Spinal cord (tissue), 10 donors: ENCODE data around the gene TCF7L2. TPM values are rescaled to one million over a fixed set of nuclear protein-coding genes. Genes with fewer than 3 reads are reported as not detected.

ENCODE experiments used
- DNase-seq, 6 donors: peaks; one replicate each; pipeline versions ENCODE4 v3.0.0 to v3.0.0-alpha.2; 2013 to 2015; ENCODE audit warnings: low spot score in 6 of 6, low read depth in 4 of 6
- H3K27ac ChIP-seq: one replicate; pipeline ENCODE4 v1.5.1; 2013; ENCODE audit warnings: low read depth, low read length, control low read depth
- H3K27me3 ChIP-seq: one replicate; pipeline ENCODE4 v1.6.1; 2013; ENCODE audit warnings: low read length; ENCODE audit not compliant: control insufficient read depth, insufficient read depth
- H3K36me3 ChIP-seq: one replicate; pipeline ENCODE4 v1.6.1; 2013; ENCODE audit warnings: low read length; ENCODE audit not compliant: control insufficient read depth, insufficient read depth
- H3K4me1 ChIP-seq: one replicate; pipeline ENCODE4 v1.6.1; 2013; ENCODE audit warnings: low read length; ENCODE audit not compliant: control insufficient read depth, insufficient read depth
- H3K4me3 ChIP-seq: one replicate; pipeline ENCODE4 v1.5.1; 2013; ENCODE audit warnings: low read depth, low read length, control low read depth
- H3K9me3 ChIP-seq: one replicate; pipeline ENCODE4 v1.6.1; 2013; ENCODE audit warnings: low read length; ENCODE audit not compliant: control insufficient read depth, insufficient read depth
- WGBS: methylation state at CpG from one replicate; pipeline ENCODE4 v1.1.5; 2013; ENCODE audit warnings: missing lambda C conversion rate; ENCODE audit not compliant: insufficient coverage; 5-methylcytosine and 5-hydroxymethylcytosine counted together
- polyA plus RNA-seq, 2 donors: library from polyadenylated mRNA; unstranded; fragments of 120-200 nt; gene quantifications; one replicate each; pipeline ENCODE4 v1.2.1, GENCODE V29; 2013; ENCODE audit not compliant: insufficient read length in 2 of 2
- total RNA-seq, 2 donors: library from RNA; depleted of rRNA in 1 of 2; stranded (reverse); fragments of 120-200 nt in 1 of 2; fragments of >200 nt in 1 of 2; gene quantifications; one replicate each; pipeline versions ENCODE4 v1.2.3 to v1.2.4, GENCODE V29; 2013 to 2014
- donor health status: healthy.

Gene TCF7L2
- total and polyA plus RNA-seq, 4 donors = 12.9 to 75.5 (median 36.6) TPM

DNA sequence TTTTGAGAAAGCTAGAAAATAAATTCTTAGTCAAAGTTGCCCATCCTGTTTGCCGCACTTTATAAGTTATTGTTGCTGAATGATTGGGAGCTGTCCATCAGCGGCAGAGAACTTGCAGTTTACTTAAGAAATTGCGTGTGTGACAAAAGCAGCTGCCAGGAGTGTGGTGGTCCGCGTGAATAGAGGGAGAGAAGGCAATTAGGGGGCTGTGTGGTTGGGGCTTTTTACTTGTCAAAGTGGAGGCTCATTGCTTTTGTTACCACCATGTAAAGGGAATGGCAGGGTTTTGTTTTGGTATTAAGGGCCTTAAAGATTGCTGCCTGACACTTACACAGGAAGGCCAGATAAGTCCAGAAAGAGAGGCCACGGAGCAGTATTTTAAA is 177.8 kb downstream of the TCF7L2 start:
- Histone ChIP-seq H3K27me3 (peaks cover 60% of the 10 kb centered on the region), H3K27ac (no peak overlapping the region)

DNA sequence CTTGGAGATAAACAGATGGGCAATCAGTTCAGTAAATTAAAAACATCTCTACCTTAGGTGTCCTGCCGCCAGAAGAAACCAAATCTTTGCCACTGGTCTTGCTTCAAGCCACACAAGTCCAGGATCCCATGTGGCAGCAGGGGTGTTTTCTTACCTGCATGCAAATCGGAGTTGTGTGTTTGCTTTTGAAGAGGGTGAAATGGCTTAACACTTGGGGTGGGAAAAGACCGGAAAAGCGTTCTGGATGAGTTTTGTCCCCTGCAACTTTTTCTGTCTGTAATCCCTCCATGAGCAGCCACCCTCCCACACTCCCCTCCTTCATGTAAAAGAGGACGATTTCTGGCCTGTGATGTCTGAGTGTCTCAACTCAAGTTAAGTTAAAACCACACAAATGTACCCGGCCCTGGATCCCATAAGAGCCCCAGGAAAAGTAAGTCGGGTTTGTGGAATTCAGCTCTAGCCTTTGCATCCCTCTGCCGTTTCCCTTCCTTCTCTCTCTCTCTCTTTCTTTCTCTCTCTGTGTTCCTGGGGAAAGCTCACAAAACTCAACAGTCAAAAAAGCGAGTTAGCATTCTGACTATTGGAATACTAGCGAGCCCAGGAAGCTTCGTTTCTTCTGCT is 178.5 kb downstream of the TCF7L2 start:
- Histone ChIP-seq H3K27ac (no peak overlapping the region), H3K4me3 (no peak overlapping the region), H3K9me3 (no peaks in the 10 kb centered on the region), H3K4me1 (peaks cover 15% of the 10 kb centered on the region), H3K27me3 (peaks cover 56% of the 10 kb centered on the region), H3K36me3 (no peaks in the 10 kb centered on the region)
- DNase-seq = no peak
- 65% methylated on average over 5 of the region's 11 CpGs for WGBS

More for the DNA sequence above, 177.8 kb downstream of the TCF7L2 start:
- WGBS = 49% methylated on average over 5 of the region's 6 CpGs
- Histone ChIP-seq H3K4me1 (peaks cover 10% of the 10 kb centered on the region), H3K36me3 (no peaks in the 10 kb centered on the region), H3K4me3 (no peak overlapping the region), H3K9me3 (no peaks in the 10 kb centered on the region)
- DNase-seq = peak in 1 of 6 donors; percentile 39

DNA sequence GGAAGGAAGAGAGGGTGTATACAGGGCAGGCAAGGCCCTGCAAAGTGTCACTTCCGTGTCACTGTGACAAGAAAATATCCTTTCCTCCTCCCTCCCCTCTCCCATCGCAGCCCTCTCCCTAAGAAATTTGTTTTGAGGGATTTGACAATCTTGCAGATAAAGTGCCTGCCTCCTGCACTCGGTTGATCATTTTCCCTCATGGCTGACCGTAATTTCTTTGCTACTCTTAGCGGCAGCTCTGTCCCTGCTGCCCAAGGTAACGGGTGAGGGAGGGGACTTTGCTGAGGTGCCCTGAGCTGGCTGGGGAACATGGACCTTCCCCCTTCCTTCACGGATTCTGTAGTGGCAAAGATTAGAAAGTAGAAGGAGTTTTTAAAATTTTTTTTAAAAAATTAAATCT is 179.1 kb downstream of the TCF7L2 start:
- Histone ChIP-seq H3K36me3 (no peaks in the 10 kb centered on the region), H3K27me3 (peaks cover 53% of the 10 kb centered on the region), H3K27ac (no peak overlapping the region), H3K9me3 (no peaks in the 10 kb centered on the region), H3K4me3 (no peak overlapping the region), H3K4me1 (peaks cover 20% of the 10 kb centered on the region)
- no CpG with 5 or more reads among the region's 7 CpGs for WGBS
- no peak for DNase-seq

DNA sequence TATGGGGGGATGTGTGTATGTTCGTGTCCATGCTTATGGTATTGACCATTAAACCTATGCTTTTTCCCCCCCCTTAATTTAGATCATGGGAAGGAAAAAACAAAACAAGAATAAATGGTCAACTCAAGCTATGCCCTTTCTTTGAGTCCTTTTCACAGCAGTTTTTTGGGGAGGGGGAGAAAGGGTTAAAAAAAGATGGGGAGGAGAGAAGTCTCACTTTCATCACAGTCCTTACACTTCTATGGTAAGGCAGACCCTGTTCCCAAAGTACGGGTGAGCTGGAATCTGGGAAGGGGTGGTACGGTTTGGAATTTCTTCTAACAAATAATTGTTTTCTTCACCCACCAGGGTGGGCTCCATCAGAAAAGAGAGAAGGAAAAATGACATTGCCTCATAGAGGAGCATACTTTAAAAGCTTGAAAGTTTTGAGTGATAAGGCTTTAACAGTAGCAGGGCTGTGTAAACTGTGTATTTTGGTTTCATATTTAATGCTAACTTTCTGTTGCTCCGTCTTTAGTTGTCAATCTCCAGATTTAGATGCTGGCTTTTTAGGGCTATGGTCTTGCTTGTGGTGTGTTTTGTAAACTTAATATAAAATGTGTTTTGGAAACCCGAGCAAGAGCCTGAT is 180.1 kb downstream of the TCF7L2 start:
- Histone ChIP-seq H3K27ac (no peak overlapping the region), H3K4me1 (peaks cover 30% of the 10 kb centered on the region), H3K27me3 (peaks cover 43% of the 10 kb centered on the region), H3K36me3 (no peaks in the 10 kb centered on the region), H3K9me3 (no peaks in the 10 kb centered on the region), H3K4me3 (no peak overlapping the region)
- no peak for DNase-seq
- WGBS = 100% methylated on average over 1 of the region's 5 CpGs

DNA sequence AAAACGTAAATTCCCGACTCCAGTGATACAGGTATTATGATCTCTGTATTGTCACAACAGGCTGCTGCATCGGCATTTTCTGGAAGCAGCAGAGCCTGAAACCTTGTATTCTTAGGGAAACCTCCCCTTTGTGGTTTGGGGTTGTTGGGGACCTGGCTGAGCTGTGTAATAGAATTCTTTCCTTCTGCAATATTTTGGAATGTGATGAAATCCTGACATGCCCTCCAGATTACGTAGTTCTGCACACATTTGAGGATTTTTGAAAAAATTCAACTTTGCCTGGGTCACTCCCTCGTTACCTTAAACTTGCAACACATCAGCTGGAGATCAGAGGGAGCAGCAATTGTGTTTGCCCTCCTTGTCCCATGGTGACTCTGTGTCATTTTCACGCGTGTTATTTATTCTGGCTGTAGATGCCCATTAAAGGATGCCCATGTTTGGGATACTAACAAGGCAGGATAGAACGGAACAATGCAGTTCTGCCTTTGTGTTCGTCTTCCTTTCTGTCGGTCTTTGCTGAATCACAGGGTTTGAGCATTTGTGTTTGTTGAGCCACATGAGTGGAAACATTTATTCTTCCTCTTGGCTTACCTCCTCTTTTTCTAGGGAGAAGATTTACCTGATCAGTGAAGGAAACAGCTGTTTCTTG is 181.7 kb downstream of the TCF7L2 start:
- peaks cover 28% of the 10 kb centered on the region for H3K4me1 ChIP-seq
- DNase-seq = no peak
- no peak overlapping the region for H3K27ac ChIP-seq
- H3K27me3 ChIP-seq = peaks cover 30% of the 10 kb centered on the region
- WGBS = 82% methylated on average over 8 of the region's 10 CpGs
- no peaks in the 10 kb centered on the region for H3K9me3 ChIP-seq
- no peaks in the 10 kb centered on the region for H3K36me3 ChIP-seq
- no peak overlapping the region for H3K4me3 ChIP-seq

DNA sequence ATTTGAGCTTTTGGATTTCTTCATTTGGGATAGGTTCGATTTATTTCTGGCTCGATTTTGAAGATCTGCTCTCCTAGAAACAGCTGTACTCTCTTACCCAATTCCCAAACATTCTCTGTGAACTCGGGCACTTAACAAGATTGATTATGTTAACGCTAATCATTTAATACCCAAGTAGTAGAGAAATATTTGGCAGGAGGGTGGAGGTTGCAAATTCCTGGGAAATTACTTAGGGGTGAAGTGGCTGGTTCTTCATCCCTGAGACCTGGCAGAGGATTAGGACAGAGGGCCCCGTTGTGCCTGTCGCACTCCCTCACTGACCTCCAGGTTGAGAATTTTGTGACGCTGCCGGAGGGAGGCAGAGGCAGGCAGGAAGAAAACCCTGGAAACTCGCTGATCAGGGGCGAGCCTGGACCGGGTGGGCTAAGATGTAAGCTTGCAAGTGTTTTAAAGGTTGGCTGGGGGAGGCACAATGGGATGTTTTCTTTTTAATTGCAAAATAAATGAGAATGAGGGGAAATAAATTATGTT is 182.6 kb downstream of the TCF7L2 start:
- 13% methylated on average over 7 of the region's 11 CpGs for WGBS
- Histone ChIP-seq H3K4me3 (no peak overlapping the region), H3K27ac (no peak overlapping the region), H3K9me3 (no peaks in the 10 kb centered on the region), H3K27me3 (peaks cover 22% of the 10 kb centered on the region), H3K4me1 (peaks cover 28% of the 10 kb centered on the region), H3K36me3 (no peaks in the 10 kb centered on the region)
- DNase-seq = peak in 1 of 6 donors; percentile 45

DNA sequence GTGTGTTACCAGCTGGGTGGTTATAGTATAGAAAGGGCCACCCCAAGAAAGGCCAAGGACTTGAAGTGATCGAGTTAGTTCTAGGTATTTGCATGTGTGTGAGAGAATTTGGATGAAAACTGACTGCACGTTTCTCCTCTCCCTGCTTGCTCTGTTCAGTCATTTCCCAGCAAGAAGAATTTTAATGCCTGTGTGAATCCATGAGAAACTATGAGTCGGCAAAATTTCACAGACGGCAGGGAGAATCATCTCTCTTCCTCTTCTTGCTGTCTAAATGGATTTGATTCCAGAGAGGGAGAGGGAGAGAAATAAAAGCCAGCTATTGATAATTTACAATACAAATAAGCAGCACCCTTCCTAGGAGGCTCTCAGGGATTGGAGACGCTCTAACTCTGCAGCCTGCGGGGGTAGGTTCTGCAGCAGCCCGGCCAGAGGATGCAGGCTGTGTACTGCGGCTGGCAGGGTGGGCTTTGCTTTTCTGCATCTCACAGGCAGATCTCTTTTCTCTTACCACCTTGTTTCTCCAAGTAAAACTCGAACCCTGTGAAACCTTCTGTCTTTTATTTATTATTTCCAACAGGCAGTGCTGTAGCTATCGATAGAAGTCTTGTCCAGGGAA is 183.6 kb downstream of the TCF7L2 start:
- Histone ChIP-seq H3K4me3 (no peak overlapping the region), H3K36me3 (no peaks in the 10 kb centered on the region), H3K27ac (no peak overlapping the region), H3K9me3 (no peaks in the 10 kb centered on the region), H3K27me3 (peaks cover 16% of the 10 kb centered on the region), H3K4me1 (peaks cover 32% of the 10 kb centered on the region)
- peak in 2 of 6 donors; percentile 55 to 63 for DNase-seq
- 68% methylated on average over 5 of the region's 10 CpGs for WGBS

DNA sequence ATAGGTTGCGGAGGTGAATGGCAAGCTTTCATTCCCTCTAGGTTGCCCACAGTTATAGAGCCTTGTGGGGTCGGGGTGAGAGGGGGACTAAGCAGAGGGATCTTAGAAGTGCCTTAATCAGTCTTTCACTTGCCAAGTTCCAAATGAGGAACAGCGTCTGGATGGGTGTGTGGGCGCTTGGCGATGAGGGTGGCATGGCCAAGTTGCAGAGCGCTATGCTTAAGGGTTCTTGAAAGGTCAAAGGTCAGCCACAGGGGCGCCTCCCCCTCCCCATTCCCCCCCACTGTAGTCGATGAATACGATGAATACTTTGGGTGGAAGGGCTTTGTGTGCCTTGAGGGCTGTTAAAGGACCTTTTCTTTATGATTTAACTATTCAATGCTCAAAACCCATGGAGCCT is 185.0 kb downstream of the TCF7L2 start:
- H3K4me1 ChIP-seq = peaks cover 29% of the 10 kb centered on the region
- 37% methylated on average over 5 of the region's 9 CpGs for WGBS
- no peaks in the 10 kb centered on the region for H3K9me3 ChIP-seq
- peaks cover 7% of the 10 kb centered on the region for H3K27me3 ChIP-seq
- H3K36me3 ChIP-seq = no peaks in the 10 kb centered on the region
- H3K27ac ChIP-seq = no peak overlapping the region
- peak in 1 of 6 donors; percentile 55 for DNase-seq
- H3K4me3 ChIP-seq = no peak overlapping the region

DNA sequence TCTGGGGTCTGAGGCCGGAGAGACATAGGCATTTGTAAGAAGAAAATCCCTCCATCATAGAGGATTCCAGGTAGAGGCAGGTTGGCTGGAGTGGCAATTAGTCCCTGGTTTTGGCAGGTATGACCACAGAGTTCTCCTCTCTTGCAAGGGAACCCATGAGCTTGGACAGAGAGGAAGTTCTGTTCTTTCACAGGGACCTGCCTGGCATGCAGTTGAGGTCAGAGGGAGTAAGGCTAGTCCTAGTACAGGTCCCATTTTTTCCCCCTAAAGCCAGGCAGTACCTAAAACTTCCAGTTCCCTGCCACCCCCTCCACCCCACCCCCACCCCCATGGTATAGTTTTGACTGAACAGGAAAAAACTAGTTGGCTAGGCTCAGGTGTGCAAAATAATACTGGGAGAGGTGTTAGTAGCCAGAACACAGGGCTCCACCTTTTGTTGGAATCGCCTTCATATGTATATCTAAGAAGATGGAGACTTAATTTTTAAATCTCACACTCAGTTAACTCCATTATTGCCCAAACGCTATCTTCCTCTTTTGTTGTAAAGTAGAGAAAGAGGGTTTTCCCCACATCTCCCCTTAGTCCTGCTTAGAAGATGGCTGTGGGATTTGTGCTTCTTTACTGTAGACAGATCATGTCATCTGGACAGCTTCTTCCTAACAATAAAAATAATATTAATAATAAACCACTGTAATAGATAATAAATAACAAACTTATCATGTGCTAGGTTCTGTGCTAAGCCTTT is 188.1 kb downstream of the TCF7L2 start:
- H3K4me1 ChIP-seq = peaks cover 28% of the 10 kb centered on the region
- no peaks in the 10 kb centered on the region for H3K9me3 ChIP-seq
- H3K27me3 ChIP-seq = peaks cover 3% of the 10 kb centered on the region
- H3K27ac ChIP-seq = no peak overlapping the region
- WGBS = no CpG with 5 or more reads among the region's 3 CpGs
- no peak for DNase-seq
- peaks cover 10% of the 10 kb centered on the region for H3K36me3 ChIP-seq
- H3K4me3 ChIP-seq = no peak overlapping the region
